IPS-18c (cell line): ENCODE measurements around the gene TP53TG3C.
"Not testable (repeated sequence)": the region's sequence is repeated elsewhere in the genome, so short reads cannot be mapped to it uniquely, and the experiment has no call there.

Source experiments
- H3K4me3 ChIP-seq: 2 replicates; pipeline ENCODE4 v1.7.0; 2013; ENCODE audit warnings: low read depth, mild to moderate bottlenecking, low read length, moderate library complexity; ENCODE audit not compliant: insufficient read depth
- H3K9me3 ChIP-seq: one replicate; pipeline ENCODE4 v1.6.1; 2013; ENCODE audit warnings: mild to moderate bottlenecking, low read length, moderate library complexity; ENCODE audit not compliant: control insufficient read depth, insufficient read depth

TP53TG3C gene, protein sequence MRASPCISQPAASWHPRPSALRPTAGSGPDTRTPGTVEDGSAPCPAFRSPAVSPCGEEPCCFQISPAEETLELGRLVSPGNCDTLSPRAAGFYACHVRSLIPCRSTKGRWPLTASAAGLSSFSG

DNA sequence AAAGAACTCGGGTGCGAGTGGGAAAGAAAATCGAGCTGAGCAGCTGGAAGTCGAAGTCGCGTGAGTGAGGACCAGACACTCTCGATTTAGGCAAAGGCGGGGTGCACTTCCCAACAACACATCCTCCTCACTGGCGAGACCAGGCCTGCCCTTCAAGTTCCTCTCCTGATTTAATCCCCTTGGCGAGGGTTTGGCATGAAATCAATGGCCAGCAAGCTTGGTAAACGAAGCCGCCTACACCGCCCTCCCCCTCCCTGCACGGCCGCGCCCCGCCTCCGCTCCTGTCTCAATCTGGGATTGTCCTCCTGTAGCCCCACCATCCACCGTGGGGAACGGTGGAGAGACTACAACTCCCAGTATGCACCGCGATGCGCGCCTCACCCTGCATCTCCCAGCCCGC lies at the start of gene TP53TG3C:
TP53TG3C (plus strand) TSS at position 301 of the 400 bp plus-strand sequence; CDS start at position 369, 68 bp downstream.
- H3K4me3 ChIP-seq, H3K9me3 ChIP-seq: not testable (repeated sequence)
